Neuronal stem cell (in vitro differentiated cells): ENCODE results near the gene SRSF11.
"Not testable (repeated sequence)": the region's sequence is repeated elsewhere in the genome, so short reads cannot be mapped to it uniquely, and the experiment has no call there.

Experiments
- DNase-seq: peaks from one replicate; pipeline ENCODE4 v3.0.0-alpha.2; 2013; ENCODE audit warnings: low spot score
- H2AFZ ChIP-seq: one replicate; pipeline ENCODE4 v1.6.1; 2013; ENCODE audit warnings: mild to moderate bottlenecking, low read length, inconsistent platforms
- H2AK5ac ChIP-seq: 2 replicates; pipeline ENCODE4 v1.6.1; 2013; ENCODE audit warnings: low read depth, mild to moderate bottlenecking, inconsistent platforms, low read length, moderate library complexity, mixed read lengths
- H2BK120ac ChIP-seq: 2 replicates; pipeline ENCODE4 v1.6.1; 2013; ENCODE audit warnings: low read depth, mild to moderate bottlenecking, inconsistent platforms, low read length, moderate library complexity, mixed read lengths
- H2BK12ac ChIP-seq: one replicate; pipeline ENCODE4 v1.6.1; 2013; ENCODE audit warnings: low read length, inconsistent platforms
- H2BK15ac ChIP-seq: 2 replicates; pipeline ENCODE4 v1.6.1; 2013; ENCODE audit warnings: mild to moderate bottlenecking, low read length, inconsistent platforms, mixed read lengths
- H2BK5ac ChIP-seq: one replicate; pipeline ENCODE4 v1.6.1; 2013; ENCODE audit warnings: inconsistent platforms, mild to moderate bottlenecking, low read length, moderate library complexity
- H3K14ac ChIP-seq: one replicate; pipeline ENCODE4 v1.6.1; 2013; ENCODE audit warnings: low read length, inconsistent platforms
- H3K18ac ChIP-seq: 2 replicates; pipeline ENCODE4 v1.6.1; 2013; ENCODE audit warnings: low read length, inconsistent platforms
- H3K23ac ChIP-seq: 2 replicates; pipeline ENCODE4 v1.6.1; 2013; ENCODE audit warnings: low read depth, mild to moderate bottlenecking, mixed read lengths, low read length, inconsistent platforms; ENCODE audit not compliant: poor library complexity
- H3K27ac ChIP-seq: replicated peaks from 3 replicates; pipeline ENCODE4 v1.5.1; 2013; ENCODE audit warnings: low read length, inconsistent platforms
- H3K27me3 ChIP-seq, 3 experiments: 2 replicates each; pipeline ENCODE4 v1.6.1; 2013; ENCODE audit warnings: low read length in 3 of 3, mild to moderate bottlenecking in 2 of 3, inconsistent platforms in 1 of 3, low read depth in 1 of 3, mixed read lengths in 1 of 3, moderate library complexity in 1 of 3; ENCODE audit not compliant: control insufficient read depth in 3 of 3, insufficient read depth in 3 of 3
- H3K36me3 ChIP-seq, 2 donors: replicated peaks in 1 of 2; 2 replicates each; pipeline ENCODE4 v1.6.1; 2013; ENCODE audit warnings: low read length in 2 of 2; ENCODE audit not compliant: control insufficient read depth in 2 of 2, insufficient read depth in 2 of 2
- H3K4ac ChIP-seq: 2 replicates; pipeline ENCODE4 v1.6.1; 2013; ENCODE audit warnings: inconsistent platforms, mild to moderate bottlenecking, low read length, moderate library complexity
- H3K4me1 ChIP-seq, 2 donors: 1 replicate in 1 of 2; 2 replicates in 1 of 2; pipeline ENCODE4 v1.6.1; 2013; ENCODE audit warnings: low read length in 2 of 2, low read depth in 1 of 2; ENCODE audit not compliant: control insufficient read depth in 2 of 2, insufficient read depth in 1 of 2
- H3K4me2 ChIP-seq: one replicate; pipeline ENCODE4 v1.6.1; 2013; ENCODE audit warnings: mild to moderate bottlenecking, low read length, inconsistent platforms; ENCODE audit not compliant: insufficient read depth, poor library complexity, severe bottlenecking
- H3K4me3 ChIP-seq, 2 donors: 2 replicates each; pipeline ENCODE4 v1.5.1; 2013; ENCODE audit warnings: low read length in 2 of 2, mild to moderate bottlenecking in 2 of 2, inconsistent platforms in 1 of 2, moderate library complexity in 1 of 2
- H3K79me1 ChIP-seq: one replicate; pipeline ENCODE4 v1.6.1; 2013; ENCODE audit warnings: low read depth, mild to moderate bottlenecking, inconsistent platforms, low read length, moderate library complexity
- H3K9ac ChIP-seq: one replicate; pipeline ENCODE4 v1.6.1; 2013; ENCODE audit warnings: mild to moderate bottlenecking, low read depth, low read length, inconsistent platforms; ENCODE audit not compliant: poor library complexity
- H3K9me3 ChIP-seq, 2 donors: replicated peaks in 1 of 2; 2 replicates each; pipeline versions ENCODE3 to v1.6.1; 2013; ENCODE audit warnings: low read length in 2 of 2, mild to moderate bottlenecking in 2 of 2, inconsistent platforms in 1 of 2, low read depth in 1 of 2, mixed read lengths in 1 of 2, moderate library complexity in 1 of 2; ENCODE audit not compliant: control insufficient read depth in 2 of 2, insufficient read depth in 1 of 2
- H4K8ac ChIP-seq: one replicate; pipeline ENCODE4 v1.6.1; 2013; ENCODE audit warnings: low read depth, mild to moderate bottlenecking, inconsistent platforms, low read length, moderate library complexity
- H4K91ac ChIP-seq: one replicate; pipeline ENCODE4 v1.6.1; 2013; ENCODE audit warnings: low read length, low read depth, mild to moderate bottlenecking, inconsistent platforms; ENCODE audit not compliant: poor library complexity
- WGBS, 2 donors: extraction: QIAGEN DNeasy Blood & Tissue Kit; methylation state at CpG; one replicate each; pipeline ENCODE4 v1.1.7; 2013; ENCODE audit warnings: missing lambda C conversion rate in 2 of 2, mixed read lengths in 1 of 2; ENCODE audit not compliant: insufficient read length in 2 of 2, insufficient replicate concordance in 1 of 2; ENCODE audit errors: extremely low coverage in 2 of 2; 5-methylcytosine and 5-hydroxymethylcytosine counted together

SRSF11 gene

GRCh38 chr1:70190180-70190579, 31.0 kb upstream of the SRSF11 start:
- H3K4me3 ChIP-seq, result no peak overlapping the region
- H2BK15ac ChIP-seq, result no peak overlapping the region
- no peaks in the 10 kb centered on the region for H3K4me1 ChIP-seq
- no peak overlapping the region for H2BK120ac ChIP-seq
- no peak overlapping the region for H4K8ac ChIP-seq
- no peak overlapping the region for H3K27ac ChIP-seq
- H3K14ac ChIP-seq, result no peak overlapping the region
- no peak overlapping the region for H3K9ac ChIP-seq
- DNase-seq, result no peak
- no peak overlapping the region for H2BK12ac ChIP-seq
- peaks cover 0 to 5% of the 10 kb centered on the region in 2 donors for H3K9me3 ChIP-seq
- H3K4ac ChIP-seq, result no peak overlapping the region
- H2AK5ac ChIP-seq, result no peak overlapping the region
- no peaks in the 10 kb centered on the region for H3K27me3 ChIP-seq
- H3K79me1 ChIP-seq, result peaks cover 1% of the 10 kb centered on the region
- no peak overlapping the region for H3K23ac ChIP-seq
- no peak overlapping the region for H3K4me2 ChIP-seq
- H2AFZ ChIP-seq, result no peak overlapping the region
- no peak overlapping the region for H4K91ac ChIP-seq
- no peak overlapping the region for H2BK5ac ChIP-seq
- peaks cover 0 to 16% of the 10 kb centered on the region in 2 donors for H3K36me3 ChIP-seq
- H3K18ac ChIP-seq, result no peak overlapping the region

GRCh38 chr1:70192446-70192845, 28.7 kb upstream of the SRSF11 start:
- H2BK5ac ChIP-seq, DNase-seq, H4K8ac ChIP-seq, H3K9me3 ChIP-seq, H3K4me3 ChIP-seq, H3K4me1 ChIP-seq, H3K27ac ChIP-seq, H3K4ac ChIP-seq, H3K36me3 ChIP-seq, H2AFZ ChIP-seq, H3K27me3 ChIP-seq, H4K91ac ChIP-seq, H2BK15ac ChIP-seq, H2BK120ac ChIP-seq, H2AK5ac ChIP-seq, H3K4me2 ChIP-seq, H3K18ac ChIP-seq, H3K9ac ChIP-seq, H3K79me1 ChIP-seq, H3K23ac ChIP-seq, H2BK12ac ChIP-seq, H3K14ac ChIP-seq: not testable (repeated sequence)

DNA sequence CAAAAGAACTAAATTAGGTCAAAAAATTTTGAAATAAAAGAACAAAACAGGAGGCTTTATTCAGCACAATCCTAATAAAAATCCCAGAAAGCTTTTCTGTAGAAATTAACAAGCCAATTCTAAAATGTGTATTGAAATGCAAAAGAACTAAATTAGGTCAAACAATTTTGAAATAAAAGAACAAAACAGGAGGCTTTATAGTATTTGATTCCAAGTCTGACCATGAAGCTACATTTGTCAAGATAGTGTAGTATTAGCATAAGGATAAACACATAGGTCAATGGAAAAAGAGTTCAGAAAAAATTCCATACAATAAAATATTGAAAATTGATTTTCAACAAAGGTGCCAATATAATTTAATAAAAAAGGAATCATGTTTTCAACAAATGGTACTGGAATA, 26.6 kb upstream of the SRSF11 start:
- Histone ChIP-seq H3K27me3 (no peaks in the 10 kb centered on the region), H3K4me1 (no peaks in the 10 kb centered on the region), H3K36me3 (peaks cover 0 to 4% of the 10 kb centered on the region in 2 donors), H2BK12ac (no peak overlapping the region), H3K27ac (no peak overlapping the region), H4K91ac (no peak overlapping the region), H2BK5ac (no peak overlapping the region), H2BK15ac (no peak overlapping the region), H3K18ac (no peak overlapping the region), H3K4me3 (no peak overlapping the region), H4K8ac (no peak overlapping the region), H2AK5ac (no peak overlapping the region), H3K9me3 (peaks cover 0 to 5% of the 10 kb centered on the region in 2 donors), H3K4me2 (no peak overlapping the region), H2BK120ac (no peak overlapping the region), H3K23ac (no peak overlapping the region), H3K14ac (no peak overlapping the region), H3K9ac (no peak overlapping the region), H3K79me1 (no peaks in the 10 kb centered on the region), H2AFZ (no peak overlapping the region), H3K4ac (no peak overlapping the region)
- DNase-seq, result no peak

DNA sequence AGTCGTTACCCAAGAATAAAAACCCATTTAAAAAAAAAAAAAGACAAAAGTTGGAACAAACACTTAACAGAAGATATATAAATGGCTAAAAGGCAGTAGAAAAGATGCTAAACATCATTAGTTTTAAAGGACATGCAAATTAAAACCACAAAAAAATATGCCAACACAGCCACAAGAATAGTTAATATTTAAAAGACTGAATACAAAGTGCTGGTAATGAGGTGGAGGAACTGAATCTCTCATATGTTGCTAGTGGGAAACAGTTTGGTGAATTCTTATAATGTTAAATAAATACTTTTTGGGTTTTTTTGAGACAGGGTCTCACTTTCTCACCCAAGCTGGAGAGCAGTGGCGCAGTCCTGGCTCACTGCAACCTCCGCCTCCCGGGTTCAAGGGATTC, 25.8 kb upstream of the SRSF11 start:
- Histone ChIP-seq H2AFZ (no peak overlapping the region), H3K27me3 (no peaks in the 10 kb centered on the region), H2BK12ac (no peak overlapping the region), H2BK15ac (no peak overlapping the region), H3K79me1 (no peaks in the 10 kb centered on the region), H3K36me3 (peaks cover 0 to 7% of the 10 kb centered on the region in 2 donors), H3K4me3 (no peak overlapping the region), H3K9me3 (peaks cover 0 to 5% of the 10 kb centered on the region in 2 donors), H3K4me2 (no peak overlapping the region), H3K4ac (no peak overlapping the region), H2BK120ac (no peak overlapping the region), H4K91ac (no peak overlapping the region), H2AK5ac (no peak overlapping the region), H4K8ac (no peak overlapping the region), H2BK5ac (no peak overlapping the region), H3K27ac (no peak overlapping the region), H3K4me1 (no peaks in the 10 kb centered on the region), H3K14ac (no peak overlapping the region), H3K18ac (no peak overlapping the region), H3K9ac (no peak overlapping the region), H3K23ac (no peak overlapping the region)
- WGBS, 2 donors, result no CpG with 5 or more reads among the region's 4 CpGs
- DNase-seq, result no peak
